DMS53 treated with DMSO at 0.1 percent for 48 hours (cell line): ENCODE results near the gene ADAMTS2.

Experiments used
- DNase-seq: peaks from one replicate; lab custom pipeline; 2025; ENCODE audit not compliant: unreplicated experiment; lab: John Stamatoyannopoulos, UW

The ADAMTS2 gene

DNA sequence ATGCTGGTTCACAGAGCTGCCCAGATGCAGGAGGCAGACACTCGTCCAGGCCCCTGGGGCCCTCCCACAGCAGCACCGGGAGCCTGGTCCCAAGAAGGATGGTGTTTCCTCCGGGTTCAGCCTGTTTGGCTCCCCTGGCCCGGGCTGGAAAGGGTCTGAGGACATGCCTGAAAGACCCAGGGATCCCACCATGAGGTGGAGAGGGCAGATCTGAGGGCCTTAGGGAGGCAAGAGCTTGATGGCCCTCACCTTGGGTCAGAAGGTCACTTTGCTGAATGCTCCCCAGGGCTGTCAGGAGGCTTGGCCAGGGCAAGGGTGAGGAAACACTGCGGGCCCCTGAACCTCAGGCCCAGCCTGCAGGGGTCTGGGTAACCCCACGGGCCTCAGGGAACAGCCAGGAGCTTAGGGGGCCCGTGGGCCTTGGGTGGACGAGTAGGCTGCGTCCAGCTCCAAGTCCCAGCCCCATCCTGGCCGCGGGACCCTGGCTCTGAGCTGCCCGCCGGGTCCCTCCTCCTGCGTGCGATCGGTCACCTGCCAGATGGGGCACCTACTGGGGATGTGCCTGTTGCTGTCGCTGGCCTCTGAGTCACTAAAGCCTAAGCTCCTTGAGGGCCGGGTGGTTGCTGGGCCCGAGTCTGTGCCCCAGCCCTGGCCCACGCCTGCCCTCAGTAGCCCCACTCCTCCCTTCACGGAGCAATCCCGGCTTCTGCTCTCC lies 178.9 kb downstream of the ADAMTS2 start:
- no peak for DNase-seq

GRCh38 chr5:179165421-179166170 lies 179.7 kb downstream of the ADAMTS2 start:
- no peak for DNase-seq

- DNase-seq, result no peak
Observed at GRCh38 chr5:179164331-179165311, 180.6 kb downstream of the ADAMTS2 start.

DNA sequence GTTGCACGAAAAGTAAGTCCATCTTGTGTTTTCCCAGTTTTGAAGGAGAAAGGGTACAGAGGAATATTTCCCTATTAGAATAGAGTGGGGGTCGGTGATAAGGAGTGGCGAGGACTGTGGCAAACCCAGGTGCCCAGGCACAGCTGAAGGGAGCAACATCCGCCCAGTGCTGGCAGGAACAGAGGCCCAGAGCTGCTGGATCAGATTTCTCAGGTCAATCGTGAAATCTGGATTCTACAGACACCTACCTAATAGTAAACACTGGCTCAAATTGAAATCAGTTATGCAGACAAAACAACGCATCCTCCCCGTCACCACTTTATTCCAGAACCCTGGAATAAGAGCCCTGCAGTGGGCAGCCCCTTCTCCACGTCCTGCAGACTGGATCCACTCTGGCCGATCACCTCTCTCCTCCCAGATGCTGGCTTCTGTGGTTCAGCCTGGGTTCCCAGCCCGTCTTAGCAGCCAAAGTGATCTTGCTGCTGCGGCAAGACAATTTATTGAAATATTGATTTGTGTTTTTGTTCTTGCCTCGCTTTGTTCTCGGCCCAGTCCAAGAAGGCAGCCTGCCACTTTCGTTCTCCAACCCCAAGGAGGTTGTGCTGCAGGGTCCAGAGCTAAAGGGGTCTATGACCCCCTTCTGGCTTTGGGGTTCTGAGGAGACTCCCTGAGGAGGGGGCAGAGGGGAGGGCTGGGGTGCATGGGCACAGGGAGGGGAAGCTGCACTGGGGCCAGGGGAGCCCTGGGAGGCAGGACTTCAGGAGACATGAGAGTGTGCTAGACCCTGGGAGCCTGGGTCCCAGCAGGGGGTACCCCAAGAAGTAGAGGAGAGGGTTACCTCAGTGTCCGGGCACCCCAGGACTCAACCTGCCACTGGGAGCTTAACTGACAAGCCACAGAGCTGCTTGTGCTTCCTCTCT lies 181.8 kb downstream of the ADAMTS2 start:
- no peak for DNase-seq

DNA sequence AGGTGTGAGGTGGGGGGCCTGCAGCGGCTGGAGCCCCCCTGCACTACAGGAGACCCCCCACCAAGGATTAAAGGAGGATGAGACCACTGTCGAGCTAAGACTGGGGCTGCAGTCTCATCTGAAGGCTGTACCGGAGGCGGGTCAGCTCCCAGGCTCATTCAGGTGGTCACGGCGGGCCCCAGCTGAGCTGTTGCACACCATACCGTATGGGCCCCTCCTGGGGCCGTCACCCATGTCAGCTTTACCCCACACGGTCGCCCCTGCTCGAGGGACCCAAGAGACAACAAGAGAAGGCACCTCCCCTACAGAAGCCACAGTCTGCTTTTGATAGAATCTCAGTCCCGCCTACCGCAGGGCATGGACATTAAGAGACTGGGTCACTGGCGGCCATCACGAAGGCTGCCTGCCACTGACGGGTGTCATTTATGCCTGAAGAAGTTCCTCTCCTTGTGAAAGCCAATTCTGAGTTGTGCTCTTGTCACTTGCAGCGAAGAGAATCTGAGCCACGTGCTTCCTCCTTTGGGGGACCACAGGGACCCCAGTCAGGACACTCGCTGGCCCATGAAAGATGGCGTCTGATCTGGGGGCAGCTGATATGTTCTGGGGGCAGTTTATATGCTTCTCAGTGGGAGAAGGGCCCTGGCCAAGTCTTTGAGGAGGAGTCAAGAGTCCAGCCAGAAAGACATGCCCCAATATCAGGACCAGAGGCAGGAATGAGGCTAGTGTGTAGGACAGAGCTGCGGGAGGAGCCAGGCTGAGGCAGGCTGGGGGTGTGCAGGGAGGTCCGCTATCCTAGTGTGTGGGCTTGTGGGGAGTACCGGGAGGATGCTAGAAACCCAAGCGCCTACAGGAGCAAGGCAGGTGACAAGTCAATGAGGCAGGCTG lies 182.7 kb downstream of the ADAMTS2 start:
- DNase-seq, result no peak

DNA sequence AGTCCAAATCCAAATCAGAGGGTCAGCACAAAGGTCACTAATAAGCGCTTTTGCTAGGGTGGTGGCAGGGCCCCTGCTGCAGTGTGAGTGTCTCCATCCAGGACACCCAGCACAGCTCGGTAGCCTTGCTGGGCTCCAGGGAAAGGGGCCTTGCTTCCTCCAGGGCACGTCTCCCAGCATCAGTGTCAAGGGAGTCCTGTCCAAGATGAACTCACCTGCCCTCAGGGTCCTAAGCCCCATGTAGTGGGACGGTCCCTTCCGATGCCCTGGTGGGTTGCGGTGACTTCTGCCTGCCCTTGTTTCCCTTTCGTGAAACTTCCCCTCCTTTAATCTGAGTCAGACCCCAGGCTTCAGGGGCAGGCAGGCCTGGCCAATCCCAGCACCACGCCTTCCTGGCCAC lies 183.4 kb downstream of the ADAMTS2 start:
- DNase-seq, result no peak

GRCh38 chr5:179160584-179160983 lies 184.7 kb downstream of the ADAMTS2 start:
- DNase-seq, result no peak

GRCh38 chr5:179158556-179158955 lies 186.7 kb downstream of the ADAMTS2 start:
- DNase-seq, result no peak

DNA sequence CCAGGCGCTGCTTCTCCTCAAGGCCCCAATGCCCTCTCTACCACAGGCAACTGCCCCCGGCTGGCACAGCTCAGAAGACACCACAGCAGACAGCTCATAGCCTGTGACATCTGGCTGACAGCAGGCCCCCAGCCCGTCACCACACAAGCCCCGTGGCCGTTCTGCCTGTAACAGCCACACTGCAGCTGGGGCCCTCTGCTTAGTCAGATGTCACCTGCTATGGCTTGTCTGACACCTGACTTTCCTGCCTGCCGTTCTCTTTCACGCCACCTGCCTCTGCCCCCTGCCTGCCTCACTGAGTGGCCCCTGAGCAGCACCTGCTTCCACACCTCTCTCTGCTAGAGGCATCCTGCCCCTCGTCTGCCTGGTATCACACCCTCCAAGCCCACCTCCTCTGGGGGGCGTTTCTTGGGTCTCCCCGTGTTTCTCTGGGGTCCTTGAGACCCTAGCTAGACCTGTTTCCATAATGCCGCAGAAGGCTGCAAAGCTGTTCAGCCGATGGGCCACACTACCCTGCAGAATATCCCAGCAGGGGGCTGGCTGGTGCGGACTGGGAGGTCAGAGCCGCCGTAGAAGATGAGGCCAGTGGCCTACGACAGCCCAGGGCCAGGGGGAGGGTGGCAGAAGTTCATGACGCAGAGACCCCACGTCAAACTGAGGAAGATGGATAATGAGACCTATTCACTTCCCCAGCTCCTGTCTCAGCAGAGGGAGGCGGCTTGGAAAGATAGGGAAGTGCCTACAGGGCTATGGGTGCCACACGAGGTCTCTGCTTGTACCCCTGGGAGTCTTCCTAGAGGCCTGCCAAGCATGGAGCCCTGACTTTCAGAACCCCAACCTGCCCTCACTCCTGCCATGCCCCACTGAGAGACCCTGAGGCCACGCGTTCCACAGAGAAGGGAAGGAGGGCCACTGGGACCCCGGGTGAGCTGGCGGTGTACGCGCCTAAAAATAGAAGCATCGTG lies 190.0 kb downstream of the ADAMTS2 start:
- no peak for DNase-seq

GRCh38 chr5:179154346-179154990 lies 190.8 kb downstream of the ADAMTS2 start:
- DNase-seq, result no peak

DNA sequence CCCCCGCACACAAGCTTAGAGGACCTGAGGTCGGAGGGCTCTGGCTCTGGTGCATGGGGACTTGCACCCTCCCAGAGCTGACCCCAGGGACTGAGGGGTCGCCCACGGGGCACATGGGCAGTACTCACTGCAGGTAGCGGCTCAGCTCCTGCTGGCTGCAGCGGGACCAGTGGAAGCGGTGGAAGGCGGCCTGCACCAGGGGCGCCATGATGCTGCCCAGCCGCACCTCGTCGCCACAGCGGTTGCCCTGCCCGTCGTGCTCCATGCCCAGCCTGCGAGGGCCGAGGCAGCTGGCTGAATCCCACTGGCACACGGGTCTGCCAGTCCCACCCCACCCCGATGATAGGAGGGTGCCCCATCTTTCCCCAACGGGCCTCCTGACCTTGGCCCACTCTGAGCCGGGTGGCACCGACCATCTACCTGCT lies 191.3 kb downstream of the ADAMTS2 start:
- no peak for DNase-seq

GRCh38 chr5:179153341-179153901 lies 191.8 kb downstream of the ADAMTS2 start:
- no peak for DNase-seq

DNA sequence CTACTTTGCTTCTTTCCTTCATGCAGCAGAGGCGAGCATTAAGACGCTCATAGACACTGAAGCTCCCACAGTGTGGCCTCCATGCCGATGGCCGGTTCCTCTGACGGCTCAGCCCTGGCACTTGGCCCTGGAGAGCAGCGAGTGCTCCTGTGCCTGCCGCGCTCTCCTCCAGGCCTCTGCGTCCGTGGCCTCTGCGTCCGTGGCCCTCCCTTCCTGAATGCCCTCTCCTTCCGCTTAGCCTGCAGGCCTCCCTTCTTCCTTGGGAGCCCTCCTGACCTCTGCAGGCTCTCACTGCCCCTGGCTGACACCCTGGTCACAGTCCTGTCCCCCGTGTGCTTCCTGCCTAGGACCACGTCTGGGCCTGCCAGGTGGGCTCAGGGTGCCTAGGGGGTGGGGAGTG lies 192.3 kb downstream of the ADAMTS2 start:
- DNase-seq, result no peak

DNA sequence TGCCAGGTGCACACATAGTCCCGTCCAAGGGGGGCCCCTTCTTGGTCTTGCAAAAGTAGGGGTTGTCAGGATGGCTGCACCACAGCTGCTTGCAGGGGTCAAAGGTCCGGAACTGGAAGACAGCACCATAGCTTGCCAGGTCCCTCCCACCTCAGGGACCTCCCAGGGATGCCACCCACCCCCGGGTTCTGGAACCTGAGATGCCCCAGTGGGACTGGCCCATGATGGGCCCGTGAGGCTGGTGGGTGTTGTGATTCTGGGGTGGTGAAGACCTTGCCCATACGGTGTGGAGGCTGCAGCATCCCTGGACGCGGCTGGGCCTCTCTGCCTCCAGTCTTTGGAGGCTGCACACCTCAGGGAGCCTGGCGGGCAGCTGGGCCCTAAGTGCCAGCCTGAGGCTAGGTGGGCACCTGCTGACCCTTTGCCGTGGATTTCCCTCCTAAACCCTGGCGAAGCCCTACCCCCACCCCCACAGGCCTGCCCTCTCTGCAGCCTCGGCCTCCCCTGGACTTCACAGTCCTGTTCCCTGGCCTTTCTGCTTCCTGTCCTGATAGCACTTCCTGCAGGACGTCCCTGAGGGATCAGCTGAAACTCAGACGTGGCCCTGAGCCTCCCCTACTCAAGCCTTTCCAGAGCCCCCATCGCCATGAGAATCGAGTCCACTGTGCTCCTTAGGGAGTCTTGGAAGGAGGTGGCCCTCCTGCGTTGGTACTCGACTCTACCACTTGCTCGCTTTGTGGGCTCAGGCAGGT lies 192.9 kb downstream of the ADAMTS2 start:
- no peak for DNase-seq

DNA sequence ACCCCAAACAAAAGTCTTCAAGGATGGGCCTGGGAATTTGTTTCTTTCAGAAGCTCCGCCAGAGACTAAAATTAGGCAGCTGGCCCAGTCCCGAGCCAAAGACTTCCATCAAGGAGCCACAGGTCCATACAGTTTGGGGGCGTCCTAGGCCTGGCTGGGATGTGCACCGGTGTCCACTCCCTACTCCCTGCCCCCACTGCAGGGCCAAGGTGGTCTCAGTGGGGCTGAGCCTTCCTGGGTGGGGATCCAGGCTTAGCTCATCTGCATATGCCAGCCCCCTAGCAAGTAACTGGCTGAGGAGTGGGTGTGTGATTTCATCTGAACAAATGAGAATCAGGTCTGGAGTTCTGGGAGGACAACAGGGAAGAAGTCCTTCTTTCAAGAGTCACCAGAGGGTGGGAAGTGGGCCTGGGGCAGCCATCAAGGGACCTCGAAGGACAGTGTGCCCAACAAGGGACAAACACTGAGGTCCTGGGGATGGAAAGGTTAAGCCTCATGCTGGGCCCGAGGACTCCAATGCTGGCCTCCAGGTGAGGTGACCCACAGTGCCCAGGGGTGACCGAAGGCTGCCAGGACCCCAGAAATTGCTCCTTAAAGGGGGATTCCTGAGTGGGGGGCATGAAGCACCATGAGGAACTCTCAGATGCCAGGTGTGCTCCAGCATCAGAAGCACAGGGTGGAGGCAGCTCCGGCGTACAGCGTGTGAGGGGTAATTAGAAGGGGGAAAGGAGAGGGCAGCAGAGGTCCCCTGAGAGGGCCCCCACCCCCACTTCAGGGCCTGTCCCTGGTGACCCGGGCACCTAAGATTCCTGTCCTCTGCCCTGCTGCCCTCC lies 193.8 kb downstream of the ADAMTS2 start:
- DNase-seq, result no peak

DNA sequence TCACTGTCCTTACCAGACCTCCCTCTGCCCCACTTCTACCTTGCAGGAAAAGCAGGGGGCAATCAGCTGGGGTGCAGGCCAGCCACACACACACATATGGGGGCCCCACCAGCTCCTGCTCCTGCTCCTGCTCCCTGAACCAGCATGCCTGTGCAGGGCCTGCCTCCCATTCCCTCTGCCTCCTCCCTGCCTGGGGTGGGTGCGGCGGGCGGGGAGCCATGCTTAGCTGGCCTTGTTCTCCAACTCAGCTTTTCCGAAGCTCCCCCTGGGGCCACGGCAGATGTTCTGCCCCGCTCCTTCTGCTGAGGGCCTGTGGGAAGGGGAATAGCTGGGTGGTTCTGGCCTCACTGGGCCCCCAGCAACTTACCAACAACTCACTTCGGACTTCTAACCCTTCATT lies 195.2 kb downstream of the ADAMTS2 start:
- no peak for DNase-seq
